Adrenal gland (tissue), 5 donors: ENCODE measurements around the gene DCDC2C.

ENCODE experiments used
- POLR2A ChIP-seq, 2 donors: fragments of 450-650 bp; IDR thresholded peaks; one replicate each; pipeline ENCODE4 v1.6.1; 2017; ENCODE audit warnings: antibody characterized with exemption in 2 of 2, mild to moderate bottlenecking in 2 of 2, moderate library complexity in 1 of 2
- TF ChIP-seq, protein P1 (sequence below), 6 experiments: fragments of 450-650 bp in 4 of 6; fragments of 200-600 bp in 2 of 6; sonication (generic) in 1 of 6; IDR thresholded peaks; 1 replicate in 5 of 6; 2 replicates in 1 of 6; pipeline versions ENCODE4 v1.5.1 to v1.8.0; 2016 to 2021; ENCODE audit warnings: antibody characterized with exemption in 6 of 6, mild to moderate bottlenecking in 2 of 6, moderate library complexity in 1 of 6
- donor health status: DM: no; HTN: no; CAD: no.

- TF ChIP-seq POLR2A (IDR thresholded peaks at IDR 0.05) = no peak
- TF ChIP-seq, protein P1, sequence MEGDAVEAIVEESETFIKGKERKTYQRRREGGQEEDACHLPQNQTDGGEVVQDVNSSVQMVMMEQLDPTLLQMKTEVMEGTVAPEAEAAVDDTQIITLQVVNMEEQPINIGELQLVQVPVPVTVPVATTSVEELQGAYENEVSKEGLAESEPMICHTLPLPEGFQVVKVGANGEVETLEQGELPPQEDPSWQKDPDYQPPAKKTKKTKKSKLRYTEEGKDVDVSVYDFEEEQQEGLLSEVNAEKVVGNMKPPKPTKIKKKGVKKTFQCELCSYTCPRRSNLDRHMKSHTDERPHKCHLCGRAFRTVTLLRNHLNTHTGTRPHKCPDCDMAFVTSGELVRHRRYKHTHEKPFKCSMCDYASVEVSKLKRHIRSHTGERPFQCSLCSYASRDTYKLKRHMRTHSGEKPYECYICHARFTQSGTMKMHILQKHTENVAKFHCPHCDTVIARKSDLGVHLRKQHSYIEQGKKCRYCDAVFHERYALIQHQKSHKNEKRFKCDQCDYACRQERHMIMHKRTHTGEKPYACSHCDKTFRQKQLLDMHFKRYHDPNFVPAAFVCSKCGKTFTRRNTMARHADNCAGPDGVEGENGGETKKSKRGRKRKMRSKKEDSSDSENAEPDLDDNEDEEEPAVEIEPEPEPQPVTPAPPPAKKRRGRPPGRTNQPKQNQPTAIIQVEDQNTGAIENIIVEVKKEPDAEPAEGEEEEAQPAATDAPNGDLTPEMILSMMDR (IDR thresholded peaks at IDR 0.05) = no peak
Observed at GRCh38 chr2:3689998-3690748, 13.2 kb upstream of the DCDC2C start.
